ENCODE results near the gene POLR3B. TPM values are rescaled to one million over a fixed set of nuclear protein-coding genes. Genes with fewer than 3 reads are reported as not detected.

POLR3B gene
- total RNA-seq, 1 donor, result 11.9 TPM

DNA sequence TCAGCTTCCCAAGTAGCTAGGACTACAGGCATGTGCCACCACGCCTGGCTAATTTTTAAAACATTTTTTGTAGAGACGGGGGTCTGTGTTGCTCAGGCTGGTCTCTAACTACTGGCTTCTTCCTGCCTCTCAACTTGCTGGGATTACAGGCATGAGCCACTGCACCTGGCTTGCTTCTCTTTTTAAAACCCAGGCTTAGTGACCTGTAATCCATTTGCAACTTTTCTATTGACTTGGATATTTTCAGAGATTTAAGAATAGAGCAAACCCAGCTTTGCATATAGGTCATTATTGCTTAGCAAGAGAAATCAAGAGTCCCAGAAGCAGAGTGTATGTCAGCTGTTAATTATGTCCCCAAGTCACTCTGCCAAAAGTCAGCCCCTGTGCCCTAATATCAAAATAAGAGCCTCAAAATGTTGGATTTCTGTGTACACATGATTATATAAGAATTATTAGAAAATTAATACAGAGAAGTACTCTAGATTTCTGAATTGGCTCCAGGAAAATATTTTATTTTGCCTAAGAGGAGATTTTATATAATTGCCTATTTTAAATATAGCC, 30.2 kb upstream of the POLR3B start:
- Histone ChIP-seq H3K79me2 (ENCODE audit: insufficient read depth, low read length) (no peaks in the 10 kb centered on the region), H3K27ac (ENCODE audit: low read depth, low read length) (no peak overlapping the region), H4K20me1 (ENCODE audit: insufficient read depth, low read length) (no peaks in the 10 kb centered on the region), H3K4me1 (ENCODE audit: insufficient read depth, low read length) (no peaks in the 10 kb centered on the region), H2AFZ (ENCODE audit: low read length) (no peak overlapping the region), H3K9me3 (ENCODE audit: low read depth, low read length) (no peaks in the 10 kb centered on the region), H3K27me3 (ENCODE audit: insufficient read depth, low read length) (no peaks in the 10 kb centered on the region), H3K4me2 (ENCODE audit: insufficient read depth, low read length) (no peak overlapping the region), H3K4me3 (ENCODE audit: insufficient read depth, low read length) (no peak overlapping the region), H3K36me3 (ENCODE audit: insufficient read depth, low read length) (peaks cover 5% of the 10 kb centered on the region)
- TF ChIP-seq, protein P1, sequence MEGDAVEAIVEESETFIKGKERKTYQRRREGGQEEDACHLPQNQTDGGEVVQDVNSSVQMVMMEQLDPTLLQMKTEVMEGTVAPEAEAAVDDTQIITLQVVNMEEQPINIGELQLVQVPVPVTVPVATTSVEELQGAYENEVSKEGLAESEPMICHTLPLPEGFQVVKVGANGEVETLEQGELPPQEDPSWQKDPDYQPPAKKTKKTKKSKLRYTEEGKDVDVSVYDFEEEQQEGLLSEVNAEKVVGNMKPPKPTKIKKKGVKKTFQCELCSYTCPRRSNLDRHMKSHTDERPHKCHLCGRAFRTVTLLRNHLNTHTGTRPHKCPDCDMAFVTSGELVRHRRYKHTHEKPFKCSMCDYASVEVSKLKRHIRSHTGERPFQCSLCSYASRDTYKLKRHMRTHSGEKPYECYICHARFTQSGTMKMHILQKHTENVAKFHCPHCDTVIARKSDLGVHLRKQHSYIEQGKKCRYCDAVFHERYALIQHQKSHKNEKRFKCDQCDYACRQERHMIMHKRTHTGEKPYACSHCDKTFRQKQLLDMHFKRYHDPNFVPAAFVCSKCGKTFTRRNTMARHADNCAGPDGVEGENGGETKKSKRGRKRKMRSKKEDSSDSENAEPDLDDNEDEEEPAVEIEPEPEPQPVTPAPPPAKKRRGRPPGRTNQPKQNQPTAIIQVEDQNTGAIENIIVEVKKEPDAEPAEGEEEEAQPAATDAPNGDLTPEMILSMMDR (IDR thresholded peaks at IDR 0.05; ENCODE audit: extremely low read depth, low read depth, low read length), result no peak
- DNase-seq (ENCODE audit: insufficient read length, low spot score, missing footprints), result no peak

DNA sequence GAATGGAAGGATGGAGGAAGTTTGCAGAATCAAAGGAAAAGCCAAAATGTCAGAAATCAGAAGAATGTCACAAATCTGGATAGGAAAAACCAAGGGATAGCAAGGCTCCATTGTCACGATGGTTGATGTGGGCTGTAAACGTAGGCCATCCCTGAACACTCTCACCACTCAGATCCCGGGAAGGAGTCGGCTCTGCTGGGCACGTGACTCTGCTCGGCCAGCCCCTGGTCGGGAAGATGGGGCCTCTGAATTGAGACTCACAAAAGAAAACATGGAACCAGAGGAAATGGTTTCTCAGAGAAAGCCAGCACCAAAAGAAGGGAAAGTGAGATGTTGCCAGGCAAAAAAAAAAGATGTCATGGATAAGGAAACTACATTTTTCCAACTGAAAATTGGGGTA, 28.8 kb upstream of the POLR3B start:
- Histone ChIP-seq H3K4me1 (ENCODE audit: insufficient read depth, low read length) (no peaks in the 10 kb centered on the region), H3K36me3 (ENCODE audit: insufficient read depth, low read length) (peaks cover 4% of the 10 kb centered on the region)

DNA sequence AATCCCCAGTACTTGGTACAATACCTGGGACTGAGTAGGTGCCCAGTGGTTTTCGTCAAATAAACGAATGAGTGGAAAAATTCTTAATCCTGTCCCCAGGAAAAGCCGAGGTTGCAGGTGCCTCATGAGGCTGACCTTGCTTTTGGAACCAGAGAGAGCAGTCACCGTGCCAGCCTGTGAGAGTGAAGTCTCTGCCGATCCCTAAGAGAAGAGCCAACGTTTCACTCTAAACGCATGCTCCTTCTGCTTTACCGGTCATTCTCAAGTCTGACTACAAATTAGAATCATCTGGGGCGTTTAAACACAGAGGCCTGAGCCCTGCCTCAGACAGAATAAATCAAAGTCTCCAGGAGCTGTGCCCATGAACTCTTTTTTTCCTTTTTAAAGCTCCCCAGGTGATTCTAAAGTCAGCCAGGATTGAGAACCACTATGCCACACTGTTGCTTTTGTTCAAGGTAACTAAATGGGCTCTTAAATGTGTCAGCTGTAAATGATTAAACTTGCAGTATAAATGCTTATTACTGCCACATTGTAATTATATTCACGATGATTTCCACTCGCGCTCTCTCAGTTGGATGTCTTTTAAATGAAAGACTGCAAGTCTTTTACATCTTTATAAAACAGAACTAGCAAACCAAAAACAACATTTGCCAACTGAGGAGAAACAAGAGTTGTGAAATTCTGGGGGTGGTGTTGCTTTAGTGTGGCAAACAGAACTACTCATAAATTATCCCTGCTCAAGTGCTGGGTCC, 28.1 kb upstream of the POLR3B start:
- Histone ChIP-seq H3K9me3 (ENCODE audit: low read depth, low read length) (no peaks in the 10 kb centered on the region), H3K36me3 (ENCODE audit: insufficient read depth, low read length) (no peaks in the 10 kb centered on the region), H3K27ac (ENCODE audit: low read depth, low read length) (no peak overlapping the region), H3K4me2 (ENCODE audit: insufficient read depth, low read length) (no peak overlapping the region), H3K4me3 (ENCODE audit: insufficient read depth, low read length) (no peak overlapping the region), H3K79me2 (ENCODE audit: insufficient read depth, low read length) (no peaks in the 10 kb centered on the region), H2AFZ (ENCODE audit: low read length) (peak overlapping the region; percentile 25), H4K20me1 (ENCODE audit: insufficient read depth, low read length) (no peaks in the 10 kb centered on the region), H3K27me3 (ENCODE audit: insufficient read depth, low read length) (no peaks in the 10 kb centered on the region), H3K4me1 (ENCODE audit: insufficient read depth, low read length) (no peaks in the 10 kb centered on the region)
- TF ChIP-seq, protein P1 (IDR thresholded peaks at IDR 0.05; ENCODE audit: extremely low read depth, low read depth, low read length), result no peak
- DNase-seq (ENCODE audit: insufficient read length, low spot score, missing footprints), result no peak

More for the DNA sequence above, 28.8 kb upstream of the POLR3B start:
- no peak overlapping the region for H3K4me3 ChIP-seq (ENCODE audit: insufficient read depth, low read length)
- H3K9me3 ChIP-seq (ENCODE audit: low read depth, low read length), result no peaks in the 10 kb centered on the region
- TF ChIP-seq, protein P1 (IDR thresholded peaks at IDR 0.05; ENCODE audit: extremely low read depth, low read depth, low read length), result no peak
- H3K27ac ChIP-seq (ENCODE audit: low read depth, low read length), result no peak overlapping the region
- no peak overlapping the region for H2AFZ ChIP-seq (ENCODE audit: low read length)
- no peak overlapping the region for H3K4me2 ChIP-seq (ENCODE audit: insufficient read depth, low read length)
- H4K20me1 ChIP-seq (ENCODE audit: insufficient read depth, low read length), result no peaks in the 10 kb centered on the region
- H3K27me3 ChIP-seq (ENCODE audit: insufficient read depth, low read length), result no peaks in the 10 kb centered on the region
- H3K79me2 ChIP-seq (ENCODE audit: insufficient read depth, low read length), result no peaks in the 10 kb centered on the region
- no peak for DNase-seq (ENCODE audit: insufficient read length, low spot score, missing footprints)

DNA sequence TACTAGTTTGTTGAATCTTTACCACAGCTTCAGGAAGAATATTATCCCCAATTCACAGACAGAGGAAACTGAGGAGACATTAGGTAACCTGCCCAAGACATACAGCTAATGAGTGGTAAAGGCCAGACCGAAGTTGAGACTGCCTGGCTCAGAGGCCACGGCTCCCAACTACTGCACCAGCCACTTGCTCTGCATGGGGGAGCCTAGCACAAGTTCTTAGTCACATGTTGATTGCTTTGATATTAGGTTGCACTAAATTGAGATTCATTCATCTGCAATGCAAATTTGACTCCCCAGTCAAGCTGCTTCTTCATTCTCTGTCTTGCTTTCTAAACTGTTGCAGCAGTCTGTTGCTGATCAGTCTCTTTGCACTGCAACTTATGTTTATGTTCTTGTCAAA, 25.9 kb upstream of the POLR3B start:
- Histone ChIP-seq H2AFZ (ENCODE audit: low read length) (no peak overlapping the region), H3K4me1 (ENCODE audit: insufficient read depth, low read length) (no peaks in the 10 kb centered on the region), H4K20me1 (ENCODE audit: insufficient read depth, low read length) (no peaks in the 10 kb centered on the region), H3K4me3 (ENCODE audit: insufficient read depth, low read length) (no peak overlapping the region), H3K27me3 (ENCODE audit: insufficient read depth, low read length) (no peaks in the 10 kb centered on the region), H3K79me2 (ENCODE audit: insufficient read depth, low read length) (no peaks in the 10 kb centered on the region), H3K9me3 (ENCODE audit: low read depth, low read length) (no peaks in the 10 kb centered on the region), H3K4me2 (ENCODE audit: insufficient read depth, low read length) (no peak overlapping the region), H3K27ac (ENCODE audit: low read depth, low read length) (no peak overlapping the region), H3K36me3 (ENCODE audit: insufficient read depth, low read length) (no peaks in the 10 kb centered on the region)
- no peak for DNase-seq (ENCODE audit: insufficient read length, low spot score, missing footprints)
- TF ChIP-seq, protein P1 (IDR thresholded peaks at IDR 0.05; ENCODE audit: extremely low read depth, low read depth, low read length), result no peak
